Endothelial cell of umbilical vein (primary cell): ENCODE results near the gene NCAPG. TPM values are rescaled to one million over a fixed set of nuclear protein-coding genes. Genes with fewer than 3 reads are reported as not detected.

Experiments
- BruUV-seq: library from RNA; stranded (reverse); fragments of 400-500 nt; replicated peaks from 2 replicates; lab custom pipeline; 2021; lab: Mats Ljungman, UMichigan
- CTCF ChIA-PET: fragments of 300-600, 350-600 bp; sonication (Branson Sonifier 250); formaldehyde crosslinking; loops from one replicate; lab custom pipeline; 2021; ENCODE audit warnings: antibody characterized with exemption, inconsistent platforms; lab: Charles Lee
- POLR2A ChIA-PET: fragments of 300-600, 350-600 bp; sonication (Branson Sonifier 250); formaldehyde crosslinking; loops from one replicate; lab custom pipeline; 2021; ENCODE audit warnings: antibody characterized with exemption, inconsistent platforms; lab: Charles Lee
- DNase-seq: peaks from one replicate; pipeline ENCODE4 v3.0.0-alpha.2; 2011; ENCODE audit warnings: low read depth, low spot score
- FAIRE-seq: peaks from 2 replicates; lab custom pipeline; 2011; peaks lifted over from hg19 to GRCh38; lab: Jason Lieb, UNC
- H2AFZ ChIP-seq: 2 replicates; pipeline ENCODE4 v1.6.0; 2012; ENCODE audit warnings: low read depth, low read length, control low read depth, inconsistent platforms
- H3K27ac ChIP-seq: 2 replicates; pipeline ENCODE4 v1.5.1; 2011; ENCODE audit warnings: low read depth, mild to moderate bottlenecking, control low read depth, low read length, moderate library complexity; ENCODE audit not compliant: insufficient read depth
- H3K27me3 ChIP-seq, 2 experiments: 2 replicates each; pipeline versions ENCODE4 v1.6.0 to v1.6.1; 2011; ENCODE audit warnings: low read length in 2 of 2, mixed read lengths in 1 of 2; ENCODE audit not compliant: control insufficient read depth in 2 of 2, insufficient read depth in 2 of 2
- H3K36me3 ChIP-seq, 2 experiments: 2 replicates in 1 of 2; 3 replicates in 1 of 2; pipeline ENCODE4 v1.5.1; 2011; ENCODE audit warnings: low read length in 2 of 2, mild to moderate bottlenecking in 1 of 2, moderate library complexity in 1 of 2; ENCODE audit not compliant: control insufficient read depth in 2 of 2, insufficient read depth in 2 of 2; ENCODE audit errors: extremely low read depth in 1 of 2
- H3K4me1 ChIP-seq: 3 replicates; pipeline ENCODE4 v1.5.1; 2011; ENCODE audit warnings: mild to moderate bottlenecking, low read length; ENCODE audit not compliant: control insufficient read depth, insufficient read depth; ENCODE audit errors: extremely low read depth
- H3K4me2 ChIP-seq: 2 replicates; pipeline ENCODE4 v1.6.1; 2011; ENCODE audit warnings: low read length, control low read depth, mixed read lengths; ENCODE audit not compliant: insufficient read depth
- H3K4me3 ChIP-seq, 3 experiments: fragments of 200-600 bp in 1 of 3; sonication (generic), shearing (Covaris generic) in 1 of 3; replicated peaks in 1 of 3; 2 replicates each; pipeline ENCODE4 v1.5.1; 2011 to 2016; ENCODE audit warnings: control low read depth in 3 of 3, low read length in 3 of 3, mild to moderate bottlenecking in 2 of 3, inconsistent platforms in 1 of 3, low read depth in 1 of 3, moderate library complexity in 1 of 3; ENCODE audit not compliant: insufficient read depth in 1 of 3
- H3K79me2 ChIP-seq: 2 replicates; pipeline ENCODE4 v1.6.0; 2012; ENCODE audit warnings: low read length, inconsistent platforms; ENCODE audit not compliant: control insufficient read depth, insufficient read depth
- H3K9ac ChIP-seq: replicated peaks from 2 replicates; pipeline ENCODE3; 2011; ENCODE audit warnings: low read length, control low read depth; ENCODE audit not compliant: insufficient read depth; ENCODE audit errors: extremely low read depth
- H3K9me1 ChIP-seq: replicated peaks from 3 replicates; pipeline ENCODE4 v1.6.0; 2011; ENCODE audit warnings: mild to moderate bottlenecking, low read length; ENCODE audit not compliant: control insufficient read depth, insufficient read depth; ENCODE audit errors: extremely low read depth
- H3K9me3 ChIP-seq: replicated peaks from 2 replicates; pipeline ENCODE4 v1.5.1; 2012; ENCODE audit warnings: low read length, inconsistent platforms; ENCODE audit not compliant: control insufficient read depth, insufficient read depth
- H4K20me1 ChIP-seq: replicated peaks from 2 replicates; pipeline ENCODE3; 2011; ENCODE audit warnings: mild to moderate bottlenecking, low read length; ENCODE audit not compliant: control insufficient read depth, insufficient read depth; ENCODE audit errors: extremely low read depth
- EZH2 ChIP-seq: IDR thresholded peaks from 2 replicates; pipeline ENCODE4 v1.6.1; 2012; ENCODE audit warnings: borderline replicate concordance, low read depth, mild to moderate bottlenecking, moderate library complexity, low read length, inconsistent platforms; ENCODE audit not compliant: severe bottlenecking
- FOS ChIP-seq: IDR thresholded peaks from 2 replicates; pipeline ENCODE4 v1.6.1; 2011; ENCODE audit warnings: mild to moderate bottlenecking, low read length, moderate library complexity, borderline replicate concordance; ENCODE audit not compliant: insufficient read depth
- GATA2 ChIP-seq: IDR thresholded peaks from 2 replicates; pipeline ENCODE4 v1.7.0; 2011; ENCODE audit warnings: low read depth, mild to moderate bottlenecking, moderate library complexity, mixed read lengths, low read length; ENCODE audit not compliant: insufficient read length, insufficient read depth
- JUN ChIP-seq: IDR thresholded peaks from 2 replicates; pipeline ENCODE4 v1.6.1; 2011; ENCODE audit warnings: borderline replicate concordance, low read depth; ENCODE audit not compliant: insufficient read length, insufficient read depth
- MYC ChIP-seq: IDR thresholded peaks from one replicate; pipeline ENCODE4 v1.6.1; 2011; ENCODE audit warnings: mild to moderate bottlenecking, low read depth, low read length
- POLR2A ChIP-seq: IDR thresholded peaks from 2 replicates; pipeline ENCODE4 v1.6.1; 2012; ENCODE audit warnings: low read depth, mild to moderate bottlenecking, control low read depth, low read length
- POLR2AphosphoS5 ChIP-seq: IDR thresholded peaks from 2 replicates; pipeline ENCODE4 v1.6.1; 2012; ENCODE audit warnings: low read depth, mild to moderate bottlenecking, control low read depth, low read length, moderate library complexity; ENCODE audit not compliant: insufficient read depth
- dilution Hi-C: fragments of 300-500 bp; cut with MboI; formaldehyde crosslinking; loops from one replicate; pipeline ENCODE4 v1.15.0; 2019; ENCODE audit warnings: low sequenced_read_pairs; ENCODE audit not compliant: extremely low pct_ligation_motif_present
- intact Hi-C: fragments of 100-400 bp; cut with micrococcal nuclease; formaldehyde crosslinking; loops from one replicate; pipeline ENCODE4 v1.10.0; 2022
- polyA plus RNA-seq, 4 experiments: library from polyadenylated mRNA; depleted of rRNA in 3 of 4; stranded (reverse) in 3 of 4; unstranded in 1 of 4; fragments of >200 nt; gene quantifications; 2 replicates each; pipeline versions ENCODE4 v1.2.1 to v1.2.3, GENCODE V29; 2011 to 2012; ENCODE audit warnings: missing spikeins in 1 of 4
- total RNA-seq: library from RNA; stranded (reverse); gene quantifications from 2 replicates; pipeline ENCODE4 v1.2.3, GENCODE V29; 2021
- TF ChIP-seq, protein P1 (sequence below), 2 donors: IDR thresholded peaks; 1 replicate in 1 of 2; 2 replicates in 1 of 2; pipeline ENCODE4 v1.5.1; 2011; ENCODE audit warnings: low read length in 2 of 2, mild to moderate bottlenecking in 2 of 2, moderate library complexity in 2 of 2, control low read depth in 1 of 2, inconsistent platforms in 1 of 2, low read depth in 1 of 2; ENCODE audit not compliant: insufficient read depth in 1 of 2; ENCODE audit errors: extremely low read depth in 1 of 2
- TF ChIP-seq, protein P2 (sequence below): IDR thresholded peaks from 2 replicates; pipeline ENCODE4 v1.6.1; 2011; ENCODE audit not compliant: insufficient read depth, insufficient read length

Gene NCAPG
- total and polyA plus RNA-seq, 2 donors (not counting 3 experiments of a cell fraction or from before 2014, with no cell fraction given): 11.6 to 66.4 TPM

DNA sequence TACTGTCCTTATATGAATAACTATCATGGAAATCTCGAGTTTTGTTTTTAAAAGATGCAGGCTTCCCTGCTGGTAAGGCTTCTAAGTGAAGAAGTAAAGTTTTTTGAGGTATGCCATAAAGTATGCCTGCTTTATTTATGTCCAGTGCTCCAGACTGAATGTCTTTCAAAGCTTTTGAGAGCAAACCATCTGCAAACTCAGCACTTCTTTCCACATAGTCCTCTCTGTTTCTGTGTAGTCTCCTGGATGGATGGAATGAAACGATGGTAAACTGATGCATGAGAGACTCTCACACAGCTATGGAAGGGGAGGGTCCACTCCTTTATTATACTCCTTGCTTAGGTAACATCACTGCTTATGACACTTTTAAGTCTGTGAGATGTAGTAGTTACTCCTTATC, 73.7 kb downstream of the NCAPG start:
- dilution Hi-C loops: no loop called here
- H3K27me3 ChIP-seq: no peaks in the 10 kb centered on the region
- no peaks in the 10 kb centered on the region for H3K79me2 ChIP-seq
- TF ChIP-seq JUN: no peak
- no peak for TF ChIP-seq FOS
- TF ChIP-seq, protein P1, sequence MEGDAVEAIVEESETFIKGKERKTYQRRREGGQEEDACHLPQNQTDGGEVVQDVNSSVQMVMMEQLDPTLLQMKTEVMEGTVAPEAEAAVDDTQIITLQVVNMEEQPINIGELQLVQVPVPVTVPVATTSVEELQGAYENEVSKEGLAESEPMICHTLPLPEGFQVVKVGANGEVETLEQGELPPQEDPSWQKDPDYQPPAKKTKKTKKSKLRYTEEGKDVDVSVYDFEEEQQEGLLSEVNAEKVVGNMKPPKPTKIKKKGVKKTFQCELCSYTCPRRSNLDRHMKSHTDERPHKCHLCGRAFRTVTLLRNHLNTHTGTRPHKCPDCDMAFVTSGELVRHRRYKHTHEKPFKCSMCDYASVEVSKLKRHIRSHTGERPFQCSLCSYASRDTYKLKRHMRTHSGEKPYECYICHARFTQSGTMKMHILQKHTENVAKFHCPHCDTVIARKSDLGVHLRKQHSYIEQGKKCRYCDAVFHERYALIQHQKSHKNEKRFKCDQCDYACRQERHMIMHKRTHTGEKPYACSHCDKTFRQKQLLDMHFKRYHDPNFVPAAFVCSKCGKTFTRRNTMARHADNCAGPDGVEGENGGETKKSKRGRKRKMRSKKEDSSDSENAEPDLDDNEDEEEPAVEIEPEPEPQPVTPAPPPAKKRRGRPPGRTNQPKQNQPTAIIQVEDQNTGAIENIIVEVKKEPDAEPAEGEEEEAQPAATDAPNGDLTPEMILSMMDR (IDR thresholded peaks at IDR 0.05; ENCODE audit: extremely low read depth in 1 of 2, insufficient read depth in 1 of 2, low read depth in 1 of 2, low read length in 2 of 2): no peak
- no peak for TF ChIP-seq EZH2
- no peak for TF ChIP-seq POLR2AphosphoS5
- no peak for TF ChIP-seq MYC
- TF ChIP-seq GATA2: no peak
- TF ChIP-seq POLR2A: no peak
- TF ChIP-seq, protein P2, sequence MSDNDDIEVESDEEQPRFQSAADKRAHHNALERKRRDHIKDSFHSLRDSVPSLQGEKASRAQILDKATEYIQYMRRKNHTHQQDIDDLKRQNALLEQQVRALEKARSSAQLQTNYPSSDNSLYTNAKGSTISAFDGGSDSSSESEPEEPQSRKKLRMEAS: no peak
- DNase-seq: no peak
- BruUV-seq: no TSS peak
- H3K36me3 ChIP-seq: peaks cover 0 to 2% of the 10 kb centered on the region in 2 experiments
- POLR2A ChIA-PET: no interaction called here
- H4K20me1 ChIP-seq: no peaks in the 10 kb centered on the region
- CTCF ChIA-PET: interaction anchor here (0.6 to 1.7 kb wide), 2 partner anchors 67 to 281 kb away, joined by 3 to 5 read pairs; no protein-coding TSS in a partner anchor
- H3K4me1 ChIP-seq: no peaks in the 10 kb centered on the region
- no peaks in the 10 kb centered on the region for H3K9me1 ChIP-seq
- no peak overlapping the region for H3K4me2 ChIP-seq
- H3K9ac ChIP-seq: no peak overlapping the region
- H3K27ac ChIP-seq: no peak overlapping the region
- H3K9me3 ChIP-seq: no peaks in the 10 kb centered on the region
- H3K4me3 ChIP-seq: no peak overlapping the region
- intact Hi-C loops: no loop called here
- no peak overlapping the region for H2AFZ ChIP-seq
- FAIRE-seq: no peak
